ENCODE measurements around the gene SLC15A3.

Gene SLC15A3

DNA sequence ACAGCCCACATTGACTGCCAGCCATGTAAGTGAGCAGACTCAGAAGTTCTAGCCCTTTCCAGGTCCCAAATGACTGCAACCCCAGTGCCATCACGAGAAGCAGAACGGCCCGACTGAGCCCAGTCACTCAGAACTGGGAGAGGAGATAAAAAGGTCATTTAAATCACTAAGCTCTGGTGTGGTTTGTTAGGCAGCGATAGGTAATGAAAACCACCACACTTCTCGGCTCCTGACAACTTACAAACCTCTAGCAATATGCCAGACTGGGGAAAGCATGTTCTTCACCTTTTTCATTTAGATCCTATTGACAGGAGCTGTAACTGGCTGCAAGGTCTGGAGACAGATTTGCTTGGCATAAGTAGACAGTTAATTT, 6.7 kb downstream of the SLC15A3 start:
- DNase-seq (ENCODE audit: low spot score) = no peak

DNA sequence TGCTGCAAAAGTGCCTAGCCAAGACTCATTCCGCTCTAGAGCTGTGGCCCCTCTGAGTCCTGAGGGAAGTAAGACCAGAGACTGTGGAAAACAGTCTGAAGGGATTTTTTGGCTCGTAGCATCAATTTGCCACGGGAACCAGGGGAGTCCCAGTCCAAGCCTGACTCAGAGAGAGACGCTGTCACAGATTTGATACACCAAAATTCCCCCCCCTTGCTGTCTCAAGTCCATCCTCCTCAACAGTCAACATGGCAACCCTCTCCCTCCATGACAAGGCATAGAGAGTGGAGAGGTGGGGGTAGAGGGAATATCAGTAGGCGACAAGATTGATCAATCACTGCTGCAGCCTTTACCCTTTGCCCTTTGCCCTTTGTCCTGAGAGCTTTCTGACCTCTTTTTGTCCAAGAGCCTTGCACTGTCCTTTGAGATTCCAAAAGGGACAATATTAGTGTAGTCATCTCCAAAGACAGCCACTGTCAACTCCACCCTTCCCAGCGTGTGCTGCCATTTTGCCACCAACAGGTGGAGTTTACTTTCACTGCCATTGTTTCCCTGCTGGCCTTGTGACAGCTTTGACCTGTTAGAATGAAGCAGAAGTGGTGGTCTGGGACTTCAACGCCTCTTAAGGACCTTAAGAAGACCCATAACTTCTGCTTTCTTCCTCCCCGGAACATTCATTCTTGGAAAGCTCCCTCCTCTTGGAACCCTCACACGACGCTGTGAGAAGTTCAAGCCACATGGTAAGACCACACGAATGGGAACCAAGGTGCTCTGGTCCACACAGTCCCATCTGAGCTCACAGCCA, 7.3 kb downstream of the SLC15A3 start:
- DNase-seq (ENCODE audit: low spot score) = no peak

DNA sequence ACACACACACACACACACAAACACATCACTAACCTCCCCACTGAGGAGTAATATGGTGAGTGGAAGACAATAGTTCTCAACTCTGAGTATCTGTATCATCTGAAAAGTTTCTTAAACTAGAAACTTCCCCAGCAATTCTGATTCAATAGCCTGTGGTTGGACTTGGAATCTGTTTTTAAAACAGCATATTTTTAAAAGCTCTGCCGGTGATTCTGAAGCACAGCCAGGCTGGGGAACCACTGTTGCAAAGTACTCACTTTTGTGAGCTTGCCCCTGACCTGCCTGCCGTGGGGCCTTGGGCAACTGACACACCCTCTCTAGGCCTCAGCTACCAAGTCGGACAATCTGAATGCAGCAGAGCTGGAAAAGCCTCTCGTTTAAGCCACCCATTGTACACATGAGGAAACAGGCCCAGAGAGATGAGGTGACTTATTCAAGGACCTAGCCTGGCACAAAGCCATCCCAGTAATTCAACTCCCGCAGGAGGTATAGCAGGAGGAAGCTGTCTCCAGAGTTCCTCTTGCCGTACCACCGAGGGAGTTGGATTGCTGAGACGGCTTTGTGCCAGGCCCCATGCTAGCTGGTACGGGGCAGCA, 8.9 kb downstream of the SLC15A3 start:
- no peak for DNase-seq (ENCODE audit: low spot score)

DNA sequence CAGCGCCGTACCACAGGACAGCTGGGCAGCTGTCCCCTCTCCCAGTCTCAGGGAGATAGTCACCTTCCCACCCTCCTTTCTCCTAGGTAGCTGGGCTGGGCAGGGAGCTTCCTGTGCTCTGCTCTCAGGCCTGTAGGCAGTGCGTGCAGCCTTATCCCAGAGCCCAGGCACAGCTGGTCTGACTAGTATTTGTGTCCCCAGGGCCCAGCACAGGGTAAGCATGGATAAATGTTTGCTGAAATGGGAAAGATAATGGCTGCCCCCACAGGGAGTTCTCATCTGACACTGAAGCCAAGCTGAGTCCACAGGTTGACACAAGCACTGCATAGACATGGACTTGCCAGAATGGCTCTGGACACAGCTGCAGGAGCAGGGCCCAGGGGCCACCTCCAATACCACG, 9.8 kb downstream of the SLC15A3 start:
- no peak for DNase-seq (ENCODE audit: low spot score)

DNA sequence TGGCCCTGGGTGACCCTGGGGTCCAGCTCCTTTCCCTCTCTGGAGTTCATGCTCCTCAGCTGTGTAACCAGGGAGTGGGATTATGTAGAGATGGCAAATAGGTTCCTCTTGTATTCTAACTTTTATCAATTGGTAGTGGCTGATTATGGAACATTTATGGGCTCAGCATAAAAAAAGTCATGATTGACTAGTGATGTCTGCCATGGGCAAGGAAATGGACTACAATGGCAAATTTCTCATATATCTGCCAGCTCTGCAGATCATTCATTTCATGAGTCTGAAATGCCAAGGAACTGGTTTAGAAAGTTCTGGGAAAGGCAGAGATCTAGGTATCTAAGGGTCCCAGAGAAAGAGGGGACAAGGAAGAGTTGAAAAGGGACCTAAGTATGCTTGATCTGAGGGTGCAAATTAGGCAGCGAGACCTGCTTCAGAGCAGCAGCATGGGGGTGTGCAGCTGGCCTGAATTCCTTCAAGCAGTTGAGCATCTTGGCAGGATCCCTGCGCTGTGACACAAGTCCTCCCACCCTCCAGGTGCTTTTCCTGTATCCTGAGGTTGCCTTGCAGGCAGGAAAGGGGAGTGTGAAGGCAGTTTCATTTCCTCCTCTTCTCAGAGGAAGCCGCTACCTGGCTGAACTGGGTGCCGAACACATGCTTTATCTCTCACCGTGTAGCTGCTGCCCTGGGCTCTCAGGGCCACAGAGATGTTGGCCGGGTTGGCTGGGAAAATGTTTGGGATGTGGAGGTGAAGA, 10.4 kb downstream of the SLC15A3 start:
- DNase-seq (ENCODE audit: low spot score) = no peak

DNA sequence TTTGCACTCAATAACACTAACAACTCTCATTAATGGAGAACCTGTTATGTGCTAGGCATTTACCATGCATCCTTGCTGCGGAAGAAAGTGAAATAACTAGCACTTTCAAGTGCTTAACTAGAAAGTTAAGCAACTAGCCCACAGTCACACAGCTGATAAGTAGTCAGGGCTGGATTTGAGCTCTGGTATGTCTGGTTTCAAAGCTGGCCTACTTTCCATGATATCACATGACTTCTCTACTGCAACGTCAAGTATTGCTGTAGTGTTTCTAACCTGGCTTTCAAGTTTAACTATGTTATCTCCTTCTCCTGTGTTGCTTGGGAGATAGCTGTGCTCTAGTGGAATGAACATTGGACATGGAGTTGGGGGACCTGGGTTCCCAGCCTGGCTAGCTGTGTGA, 12.1 kb downstream of the SLC15A3 start:
- no peak for DNase-seq (ENCODE audit: low spot score)

DNA sequence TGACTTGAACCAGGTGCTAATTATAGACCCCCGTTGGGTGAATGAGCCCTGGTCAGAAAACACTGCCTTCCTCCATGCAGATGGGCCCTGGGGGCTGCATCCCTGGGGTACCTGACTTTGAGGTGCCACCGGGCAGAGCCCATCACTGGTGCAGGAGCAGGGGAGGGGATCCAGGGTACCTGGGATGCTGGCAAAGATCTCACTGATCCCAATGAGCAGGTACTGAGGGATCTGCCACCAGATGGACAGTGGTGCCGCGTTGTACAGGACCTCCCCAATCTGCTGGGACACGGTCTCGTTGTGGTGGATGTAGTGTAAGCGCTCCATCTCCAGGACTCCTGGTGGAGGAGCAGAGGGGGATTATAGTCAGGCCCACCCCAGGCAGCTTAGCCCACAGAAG, 12.7 kb downstream of the SLC15A3 start:
- no peak for DNase-seq (ENCODE audit: low spot score)

DNA sequence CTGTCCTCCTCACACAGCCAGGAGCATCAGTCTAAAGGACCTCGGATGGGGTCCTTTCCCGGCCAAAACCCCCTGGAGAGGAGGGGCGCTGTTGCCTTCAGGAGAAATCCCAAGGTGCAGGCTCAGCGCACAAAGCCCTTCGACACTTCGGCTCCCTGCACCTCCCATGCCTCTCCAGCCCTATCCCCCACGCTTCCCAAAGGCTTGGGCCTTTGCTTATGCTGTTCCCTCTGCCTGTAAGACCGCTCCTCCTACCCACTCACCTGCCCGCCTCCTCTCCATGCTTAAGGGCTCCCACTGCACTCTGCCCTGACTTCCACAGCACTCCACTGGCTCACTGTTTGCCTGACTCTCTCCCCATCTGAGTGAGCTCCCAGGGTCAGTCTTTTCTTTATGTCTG, 13.5 kb downstream of the SLC15A3 start:
- no peak for DNase-seq (ENCODE audit: low spot score)

DNA sequence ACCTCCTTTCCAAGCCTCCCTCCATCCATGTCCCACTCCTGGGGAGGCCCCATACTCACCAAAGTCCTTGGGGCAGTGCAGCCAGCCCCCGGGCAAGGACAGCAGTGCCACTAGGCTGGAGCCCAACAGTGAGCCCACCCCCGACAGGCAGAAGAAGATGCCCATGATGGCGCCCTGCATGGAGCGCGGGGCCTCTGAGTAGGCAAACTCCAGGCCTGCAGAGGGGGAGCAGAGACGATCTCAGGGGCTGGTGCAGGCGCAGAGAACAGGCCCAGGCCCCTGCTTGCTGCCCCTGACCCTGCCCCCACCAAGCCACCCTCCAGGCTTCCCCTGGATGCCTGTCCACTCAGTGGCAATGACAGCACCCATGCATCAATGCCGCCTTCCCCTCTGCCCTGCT, 14.2 kb downstream of the SLC15A3 start:
- no peak for DNase-seq (ENCODE audit: low spot score)

DNA sequence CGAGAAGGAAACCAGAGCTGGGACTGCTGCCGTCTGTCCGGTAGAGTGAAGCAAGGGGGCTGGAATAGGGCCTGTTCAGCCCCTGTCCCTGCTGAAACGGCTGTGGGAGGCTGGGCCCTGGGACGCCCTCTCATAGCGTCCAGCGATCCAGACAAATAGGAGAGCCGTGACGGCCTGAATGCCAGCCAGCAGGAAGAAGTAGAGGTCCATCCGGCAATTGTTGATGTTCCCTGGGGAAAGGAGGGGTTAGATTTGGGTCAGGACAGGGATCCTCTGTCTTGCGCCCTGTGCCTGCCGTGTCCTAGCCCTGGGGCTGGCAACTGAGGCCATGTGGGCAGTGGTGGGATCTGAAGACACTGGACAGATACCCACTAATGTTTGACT, 14.8 kb downstream of the SLC15A3 start:
- no peak for DNase-seq (ENCODE audit: low spot score)

DNA sequence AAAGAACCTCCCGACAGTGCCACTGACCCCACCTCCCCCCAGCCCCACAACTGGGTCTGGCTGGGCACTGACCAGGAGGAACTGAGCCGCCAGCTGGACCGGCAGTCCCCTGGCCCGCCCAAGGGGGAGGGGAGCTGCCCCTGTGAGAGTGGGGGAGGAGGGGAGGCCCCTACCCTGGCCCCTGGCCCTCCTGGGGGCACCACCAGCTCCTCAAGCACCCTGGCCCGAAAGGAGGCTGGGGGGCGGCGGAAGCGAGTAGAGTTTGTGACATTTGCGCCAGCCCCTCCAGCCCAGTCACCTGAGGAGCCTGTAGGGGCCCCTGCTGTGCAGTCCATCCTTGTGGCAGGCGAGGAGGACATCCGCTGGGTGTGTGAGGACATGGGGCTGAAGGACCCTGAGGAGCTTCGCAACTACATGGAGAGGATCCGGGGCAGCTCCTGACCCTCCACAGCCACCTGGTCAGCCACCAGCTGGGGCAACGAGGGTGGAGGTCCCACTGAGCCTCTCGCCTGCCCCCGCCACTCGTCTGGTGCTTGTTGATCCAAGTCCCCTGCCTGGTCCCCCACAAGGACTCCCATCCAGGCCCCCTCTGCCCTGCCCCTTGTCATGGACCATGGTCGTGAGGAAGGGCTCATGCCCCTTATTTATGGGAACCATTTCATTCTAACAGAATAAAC, 15.4 kb downstream of the SLC15A3 start:
- no peak for DNase-seq (ENCODE audit: low spot score)

DNA sequence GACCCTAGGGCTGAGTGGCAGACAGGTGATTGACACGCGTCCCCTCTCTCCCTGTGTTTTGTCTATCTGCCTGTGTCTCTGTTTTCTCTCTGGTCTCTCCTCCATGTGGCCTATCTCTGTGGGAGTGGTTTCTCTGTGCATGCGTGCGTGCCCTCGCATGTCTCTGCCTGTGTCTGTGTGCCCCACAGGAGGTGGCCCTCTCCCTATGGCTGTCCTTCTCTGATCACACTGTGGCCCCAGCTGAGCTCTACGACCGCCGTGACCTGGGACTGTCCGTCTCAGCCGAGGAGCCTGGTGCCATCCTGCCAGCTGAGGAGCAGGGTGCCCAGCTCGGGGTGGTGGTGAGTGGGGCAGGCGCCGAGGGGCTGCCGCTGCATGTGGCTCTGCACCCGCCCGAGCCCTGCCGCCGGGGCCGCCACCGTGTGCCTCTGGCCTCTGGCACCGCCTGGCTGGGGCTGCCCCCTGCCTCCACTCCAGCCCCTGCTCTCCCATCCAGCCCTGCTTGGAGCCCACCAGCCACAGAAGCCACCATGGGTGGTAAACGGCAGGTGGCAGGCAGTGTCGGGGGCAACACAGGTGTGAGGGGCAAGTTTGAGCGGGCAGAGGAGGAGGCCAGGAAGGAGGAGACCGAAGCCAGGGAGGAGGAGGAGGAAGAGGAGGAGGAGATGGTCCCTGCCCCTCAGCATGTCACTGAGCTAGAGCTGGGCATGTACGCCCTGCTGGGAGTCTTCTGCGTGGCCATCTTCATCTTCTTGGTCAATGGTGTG, 16.1 kb downstream of the SLC15A3 start:
- DNase-seq (ENCODE audit: low spot score) = no peak

DNA sequence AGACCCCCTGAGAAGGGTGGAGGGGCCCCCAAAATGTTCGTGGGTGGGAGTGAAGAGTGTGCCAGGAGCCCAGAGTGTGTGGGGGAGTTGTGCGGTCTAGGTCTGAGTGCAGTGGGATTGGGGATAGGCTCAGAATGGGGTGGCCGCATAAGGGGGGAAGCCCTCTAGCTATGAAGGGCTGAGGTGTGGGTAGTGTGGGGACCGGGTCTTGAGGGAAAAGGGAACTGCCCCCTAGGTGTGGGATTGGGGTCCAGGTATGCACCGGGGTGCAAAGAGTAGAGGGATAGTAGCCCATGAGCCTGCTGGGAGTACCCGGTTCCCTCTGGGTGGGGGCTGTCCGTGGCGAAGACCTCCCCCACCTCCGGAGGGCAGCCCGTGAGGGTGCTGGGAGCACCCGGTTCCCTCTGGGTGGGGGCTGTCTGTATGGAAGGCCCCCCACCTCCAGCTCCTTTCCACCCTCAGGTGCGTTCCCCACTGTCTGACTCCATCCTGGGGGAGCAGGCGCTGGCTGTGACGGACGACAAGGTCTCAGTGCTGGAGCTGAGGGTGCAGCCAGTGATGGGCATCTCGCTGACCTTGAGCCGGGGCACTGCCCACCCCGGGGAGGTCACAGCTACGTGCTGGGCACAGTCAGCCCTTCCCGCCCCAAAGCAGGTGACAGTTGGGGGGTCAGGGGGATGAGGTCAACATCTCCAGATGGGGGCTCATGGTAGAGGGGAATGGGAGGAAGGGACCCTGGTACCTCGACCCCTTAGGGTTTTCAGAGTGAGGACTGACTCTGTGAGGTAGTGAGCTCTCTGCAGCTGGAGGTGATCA, 17.0 kb downstream of the SLC15A3 start:
- DNase-seq (ENCODE audit: low spot score) = no peak

DNA sequence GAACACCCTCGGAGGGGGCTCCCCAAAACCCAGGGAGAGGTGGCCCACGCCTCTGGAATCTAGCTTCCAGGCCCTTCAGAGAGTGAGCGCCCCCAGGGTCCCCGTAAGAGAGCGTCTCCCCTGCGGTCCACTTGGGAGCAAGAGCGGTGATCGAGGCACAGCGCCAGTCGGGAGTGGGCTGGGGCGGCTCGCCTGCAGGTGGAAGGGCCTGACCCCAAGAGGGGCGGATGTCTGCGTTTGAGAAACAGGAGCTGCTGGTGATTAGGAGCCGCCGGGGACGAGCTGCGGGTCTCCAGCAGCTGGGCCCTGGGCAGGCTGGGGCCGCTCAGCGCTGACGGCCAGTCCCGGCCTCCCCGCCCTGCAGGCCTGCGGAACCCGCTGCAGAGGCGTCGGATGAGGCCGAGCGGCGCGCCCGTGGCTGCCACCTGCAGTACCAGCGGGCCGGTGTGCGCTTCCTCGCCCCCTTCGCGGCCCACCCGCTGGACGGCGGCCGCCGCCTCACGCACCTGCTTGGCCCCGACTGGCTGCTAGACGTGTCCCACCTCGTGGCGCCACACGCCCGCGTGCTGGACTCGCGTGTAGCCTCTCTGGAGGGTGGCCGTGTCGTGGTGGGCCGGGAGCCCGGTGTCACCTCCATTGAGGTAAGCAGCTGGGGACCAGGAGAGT, 17.7 kb downstream of the SLC15A3 start:
- no peak for DNase-seq (ENCODE audit: low spot score)

DNA sequence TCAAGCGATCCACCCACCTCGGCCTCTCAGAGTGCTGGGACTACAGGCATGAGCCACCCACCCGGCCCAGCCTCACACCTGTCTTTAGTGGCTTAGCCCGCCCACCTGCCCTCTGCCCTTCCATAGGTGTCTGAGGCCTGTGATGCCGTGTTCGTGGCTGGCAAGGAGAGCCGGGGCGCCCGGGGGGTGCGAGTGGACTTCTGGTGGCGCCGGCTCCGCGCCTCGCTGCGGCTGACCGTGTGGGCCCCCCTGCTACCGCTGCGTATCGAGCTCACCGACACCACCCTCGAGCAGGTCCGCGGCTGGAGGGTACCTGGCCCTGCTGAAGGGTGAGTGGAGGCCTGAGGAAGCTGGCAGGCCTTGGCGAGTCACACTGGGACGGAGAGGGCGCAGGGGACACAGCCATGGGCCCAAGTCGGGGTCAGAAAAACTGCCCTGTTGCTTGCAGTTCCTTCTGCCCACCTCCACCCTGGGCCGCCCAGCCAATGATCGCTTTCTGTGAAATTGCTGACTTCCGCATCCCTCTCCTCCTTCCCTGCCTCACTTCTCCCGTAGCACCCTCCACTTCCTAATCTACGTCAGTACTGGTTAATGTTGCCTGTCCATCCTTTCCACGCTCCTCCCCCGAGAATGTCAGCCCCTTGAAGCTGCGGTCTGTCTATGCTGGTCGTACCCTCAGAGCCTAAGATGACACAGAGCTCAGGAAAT, 18.4 kb downstream of the SLC15A3 start:
- DNase-seq (ENCODE audit: low spot score) = no peak

DNA sequence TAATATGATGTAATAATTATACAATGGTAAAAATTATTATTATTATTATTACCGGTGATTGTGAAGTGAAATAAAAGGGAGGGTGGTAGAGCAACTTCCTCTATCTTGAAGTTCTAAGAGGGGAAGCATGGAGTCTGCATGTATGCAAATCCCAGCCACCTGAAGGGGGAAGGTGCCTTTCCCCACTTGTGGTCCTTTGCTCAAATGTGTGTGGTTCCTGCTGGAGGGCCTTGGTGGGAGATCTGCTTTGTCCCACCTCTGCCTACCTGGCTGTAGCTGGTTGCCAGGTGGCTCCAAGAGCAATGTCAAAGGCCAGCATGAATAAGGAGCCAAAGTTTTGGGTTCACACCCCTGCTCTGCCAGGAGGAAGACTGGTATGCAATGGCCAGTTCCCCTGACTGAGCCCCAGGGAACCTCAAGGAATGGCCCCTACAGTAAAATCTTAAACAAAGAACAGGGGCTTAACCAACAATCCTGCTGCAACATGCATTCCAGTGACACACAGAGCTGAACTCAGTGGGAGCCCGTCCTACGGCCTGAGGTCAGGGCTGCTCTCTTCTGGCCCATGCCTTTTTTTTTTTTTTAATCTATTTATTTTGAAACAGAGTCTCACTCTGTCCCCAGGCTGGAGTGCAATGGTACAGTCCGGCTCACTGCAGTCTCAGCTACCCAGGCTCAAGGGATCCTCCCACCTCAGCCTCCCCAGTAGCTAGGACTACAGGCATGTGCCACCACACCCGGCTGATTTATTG, 19.2 kb downstream of the SLC15A3 start:
- no peak for DNase-seq (ENCODE audit: low spot score)

DNA sequence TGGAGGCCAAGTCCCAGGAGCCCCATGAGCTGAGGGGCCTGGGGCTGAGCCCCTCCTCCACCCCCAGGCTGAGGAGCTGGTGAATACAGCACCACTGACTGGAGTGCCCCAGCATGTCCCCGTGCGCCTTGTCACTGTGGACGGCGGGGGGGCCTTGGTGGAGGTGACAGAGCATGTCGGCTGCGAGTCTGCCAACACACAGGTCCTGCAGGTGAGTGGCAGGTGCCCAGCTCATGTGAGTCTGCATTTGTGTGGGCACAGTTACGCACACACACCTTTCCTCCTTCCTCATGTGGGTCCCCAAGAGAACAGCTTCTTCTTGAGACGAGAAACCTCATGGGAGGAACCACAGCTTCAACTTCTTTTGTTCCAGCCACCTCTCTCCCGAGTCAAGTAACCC, 20.1 kb downstream of the SLC15A3 start:
- DNase-seq (ENCODE audit: low spot score) = no peak

DNA sequence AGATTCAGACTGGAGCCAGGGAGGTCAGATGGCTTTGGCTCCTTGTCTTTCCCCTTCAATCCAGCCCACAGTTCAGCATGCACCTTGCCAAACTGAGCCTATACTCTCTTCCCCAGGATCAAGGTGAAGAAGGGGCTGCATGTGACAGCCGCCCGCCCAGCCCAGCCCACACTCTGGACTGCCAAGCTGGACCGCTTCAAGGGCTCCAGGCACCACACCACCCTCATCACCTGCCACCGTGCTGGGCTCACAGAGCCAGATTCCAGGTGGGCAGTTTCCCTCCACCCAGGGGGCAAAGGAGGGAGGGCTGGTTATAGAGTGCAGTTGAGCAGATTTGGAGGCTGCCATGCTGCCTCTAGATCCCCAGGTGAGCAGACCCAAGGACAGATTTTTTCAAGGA, 21.6 kb downstream of the SLC15A3 start:
- no peak for DNase-seq (ENCODE audit: low spot score)

DNA sequence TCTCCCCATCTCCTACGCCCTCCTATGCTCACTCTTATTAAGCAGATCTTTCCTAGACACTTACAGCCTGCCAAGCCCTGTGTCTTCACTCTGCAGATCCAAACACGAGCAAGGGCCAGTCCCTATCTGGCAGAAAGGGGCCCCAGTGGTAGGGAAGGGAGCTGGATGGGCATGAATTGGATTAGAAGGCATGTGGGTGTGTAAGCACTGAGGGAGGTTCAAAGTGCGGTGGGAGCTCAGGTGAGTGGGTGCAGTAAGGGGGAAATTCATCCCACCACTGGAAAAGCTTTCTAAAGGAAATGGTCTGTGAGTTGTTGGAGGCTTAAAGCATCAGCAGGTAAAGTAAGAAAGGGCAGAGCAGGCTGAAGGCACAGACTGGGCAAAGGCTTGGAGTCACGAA, 22.2 kb downstream of the SLC15A3 start:
- no peak for DNase-seq (ENCODE audit: low spot score)
